Retinal pigment epithelial cell (primary cell): Measurements from ENCODE around the gene MEIS1.
"Not testable (repeated sequence)": the region's sequence is repeated elsewhere in the genome, so short reads cannot be mapped to it uniquely, and the experiment has no call there.

Experiments
- DNase-seq: peaks from one replicate; pipeline ENCODE4 v3.0.0-alpha.2; 2010; ENCODE audit warnings: low read depth
- H3K4me3 ChIP-seq: 2 replicates; pipeline ENCODE4 v1.5.1; 2011; ENCODE audit warnings: mild to moderate bottlenecking, low read length, control low read depth, moderate library complexity
- TF ChIP-seq, protein P1 (sequence below): conservative IDR thresholded peaks from 2 replicates; pipeline ENCODE4 v1.5.1; 2011; ENCODE audit warnings: low read depth, low read length, control low read depth, inconsistent platforms

MEIS1 gene

DNA sequence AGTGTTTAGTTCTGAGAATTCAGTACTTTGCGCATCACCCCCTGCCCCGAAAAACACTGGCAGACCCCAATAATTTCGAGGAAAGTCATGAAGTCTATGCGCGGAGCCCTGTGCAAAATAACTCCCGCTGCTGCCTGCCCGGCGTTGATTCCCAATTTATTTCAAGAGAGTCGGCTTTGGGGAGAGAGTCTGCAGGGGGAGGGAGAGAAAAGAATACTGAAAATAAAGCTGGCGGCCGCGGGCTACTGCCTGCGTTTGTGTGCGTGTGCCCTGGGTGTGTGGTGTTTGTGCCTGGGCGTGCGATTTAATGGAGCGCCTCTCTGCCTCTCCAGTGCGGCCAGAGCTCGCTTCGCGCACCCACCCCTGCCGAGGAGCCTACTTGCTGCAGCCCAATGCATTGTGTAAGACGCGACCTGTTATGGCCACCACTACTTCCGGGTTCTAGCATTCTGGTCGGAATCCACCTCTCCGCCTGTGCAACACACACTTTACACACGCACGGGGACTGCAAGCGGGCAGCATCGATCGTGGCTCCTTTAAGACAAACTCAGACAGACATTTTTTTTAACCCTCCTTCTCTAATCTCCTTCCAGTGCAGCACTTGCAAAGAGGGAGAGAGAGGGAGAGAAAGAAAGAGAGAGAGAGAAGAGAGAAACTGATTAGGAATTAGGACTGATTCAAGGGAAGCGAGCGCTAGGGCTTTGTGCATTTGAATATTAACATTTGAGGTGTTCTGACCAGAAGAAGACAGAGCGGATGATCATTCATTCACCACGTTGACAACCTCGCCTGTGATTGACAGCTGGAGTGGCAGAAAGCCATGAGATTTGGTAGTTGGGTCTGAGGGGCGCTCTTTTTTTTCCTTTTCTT is at the start of gene MEIS1:
Gene MEIS1 (plus strand): TSS at position 447 of the 870 bp plus-strand sequence. CDS start 732 bp downstream, outside the sequence.
- TF ChIP-seq, protein P1, sequence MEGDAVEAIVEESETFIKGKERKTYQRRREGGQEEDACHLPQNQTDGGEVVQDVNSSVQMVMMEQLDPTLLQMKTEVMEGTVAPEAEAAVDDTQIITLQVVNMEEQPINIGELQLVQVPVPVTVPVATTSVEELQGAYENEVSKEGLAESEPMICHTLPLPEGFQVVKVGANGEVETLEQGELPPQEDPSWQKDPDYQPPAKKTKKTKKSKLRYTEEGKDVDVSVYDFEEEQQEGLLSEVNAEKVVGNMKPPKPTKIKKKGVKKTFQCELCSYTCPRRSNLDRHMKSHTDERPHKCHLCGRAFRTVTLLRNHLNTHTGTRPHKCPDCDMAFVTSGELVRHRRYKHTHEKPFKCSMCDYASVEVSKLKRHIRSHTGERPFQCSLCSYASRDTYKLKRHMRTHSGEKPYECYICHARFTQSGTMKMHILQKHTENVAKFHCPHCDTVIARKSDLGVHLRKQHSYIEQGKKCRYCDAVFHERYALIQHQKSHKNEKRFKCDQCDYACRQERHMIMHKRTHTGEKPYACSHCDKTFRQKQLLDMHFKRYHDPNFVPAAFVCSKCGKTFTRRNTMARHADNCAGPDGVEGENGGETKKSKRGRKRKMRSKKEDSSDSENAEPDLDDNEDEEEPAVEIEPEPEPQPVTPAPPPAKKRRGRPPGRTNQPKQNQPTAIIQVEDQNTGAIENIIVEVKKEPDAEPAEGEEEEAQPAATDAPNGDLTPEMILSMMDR, result no peak
- DNase-seq, result peak; percentile 96
- H3K4me3 ChIP-seq, result peak within 1 kb of the TSS; percentile 65

DNA sequence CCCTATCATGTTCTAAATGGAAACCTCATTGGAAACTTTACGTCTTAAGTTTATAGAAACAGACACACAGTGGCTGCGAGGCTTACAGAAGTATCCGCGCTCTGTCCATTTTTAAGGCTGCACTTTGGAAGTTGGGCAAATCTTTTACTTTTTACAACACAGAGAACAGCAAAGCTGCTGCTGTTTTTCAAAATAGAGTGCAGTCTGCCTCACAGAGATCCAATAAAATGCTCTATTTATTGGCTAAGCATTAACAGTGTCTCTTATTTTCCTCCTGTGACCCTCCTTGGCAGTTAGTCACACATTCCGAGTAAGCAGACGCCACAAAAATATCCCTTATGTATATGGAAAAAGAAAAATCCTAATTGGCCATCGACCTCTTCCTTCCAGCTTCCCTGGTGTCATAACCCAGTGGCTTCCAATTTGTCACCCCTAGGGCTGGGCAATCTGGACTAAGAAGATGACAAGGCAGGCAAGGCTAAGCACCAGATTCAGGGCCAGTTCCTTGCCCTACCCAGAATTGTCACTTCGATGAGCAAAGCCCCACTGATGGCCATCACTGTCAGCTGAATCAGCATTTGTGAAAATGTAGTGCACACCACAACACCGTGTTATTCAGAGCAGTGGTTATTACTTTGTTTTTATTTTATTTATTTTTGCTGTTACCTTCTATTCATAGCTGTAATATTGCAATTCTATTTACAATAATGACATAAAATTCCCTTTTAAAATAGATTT is 47.7 kb upstream of the MEIS1 start:
- H3K4me3 ChIP-seq, result no peak overlapping the region
- TF ChIP-seq, protein P1, result no peak
- no peak for DNase-seq

DNA sequence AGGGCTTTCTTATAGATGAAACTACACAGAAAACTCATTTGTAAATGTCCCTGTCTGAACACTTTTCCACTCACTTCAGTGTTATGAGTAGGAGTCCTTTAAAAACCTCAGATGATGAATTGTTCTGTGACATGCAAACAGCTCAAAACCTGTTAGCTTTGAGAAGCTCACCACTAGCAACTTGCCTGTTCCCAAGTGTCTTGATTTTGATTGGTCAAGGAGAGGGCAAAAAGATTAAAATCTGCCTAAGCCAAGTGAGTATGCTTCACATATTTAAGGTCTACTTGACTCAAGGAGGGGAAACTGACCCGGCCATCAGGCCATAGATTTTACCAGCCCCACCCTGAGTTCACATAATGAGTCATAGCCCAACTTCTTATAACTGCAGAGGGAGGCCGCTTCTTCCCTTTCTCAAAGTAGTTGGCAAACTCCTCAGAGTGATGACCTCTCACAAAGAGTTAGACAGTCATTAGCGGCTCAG is 45.2 kb upstream of the MEIS1 start:
- no peak overlapping the region for H3K4me3 ChIP-seq
- no peak for DNase-seq
- TF ChIP-seq, protein P1, result no peak

DNA sequence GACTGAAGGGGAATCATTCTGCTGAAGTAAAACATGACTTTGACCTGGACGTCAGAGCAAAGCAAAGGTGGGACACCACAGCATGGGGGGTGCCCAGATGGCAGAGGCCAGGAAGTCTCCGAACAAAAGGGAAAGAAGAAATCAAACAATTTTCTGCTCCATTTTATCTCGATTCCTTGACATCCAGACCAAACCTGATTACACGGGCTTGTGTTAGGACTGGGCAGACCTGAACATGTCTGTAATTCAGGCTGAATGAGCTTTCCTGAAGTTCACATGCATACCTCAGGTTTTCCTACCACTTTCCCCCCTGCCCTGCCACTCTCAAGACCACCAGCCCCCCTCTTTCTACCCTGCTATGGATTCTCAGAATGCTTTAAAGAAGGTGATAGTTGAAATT is 44.8 kb upstream of the MEIS1 start:
- no peak for DNase-seq
- no peak overlapping the region for H3K4me3 ChIP-seq

DNA sequence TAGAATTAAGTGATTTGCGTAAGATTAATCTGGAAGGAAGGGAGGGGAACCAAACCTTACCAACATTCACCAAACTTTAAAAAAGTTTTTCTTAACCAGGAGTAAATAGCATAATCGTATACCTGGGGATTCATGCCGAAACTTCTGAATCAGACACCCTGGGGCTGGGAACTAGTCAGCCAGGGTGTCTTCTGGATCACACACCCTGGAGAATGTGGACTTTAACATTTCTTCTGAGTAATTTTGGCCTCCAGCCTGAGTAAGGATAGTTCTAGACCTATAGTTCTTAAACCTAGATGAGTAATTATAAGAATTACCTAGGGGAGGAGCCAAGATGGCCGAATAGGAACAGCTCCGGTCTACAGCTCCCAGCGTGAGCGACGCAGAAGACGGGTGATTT is 44.1 kb upstream of the MEIS1 start:
- no peak overlapping the region for H3K4me3 ChIP-seq
- TF ChIP-seq, protein P1, result no peak
- no peak for DNase-seq

More for the DNA sequence above, 44.8 kb upstream of the MEIS1 start:
- TF ChIP-seq, protein P1, result no peak

DNA sequence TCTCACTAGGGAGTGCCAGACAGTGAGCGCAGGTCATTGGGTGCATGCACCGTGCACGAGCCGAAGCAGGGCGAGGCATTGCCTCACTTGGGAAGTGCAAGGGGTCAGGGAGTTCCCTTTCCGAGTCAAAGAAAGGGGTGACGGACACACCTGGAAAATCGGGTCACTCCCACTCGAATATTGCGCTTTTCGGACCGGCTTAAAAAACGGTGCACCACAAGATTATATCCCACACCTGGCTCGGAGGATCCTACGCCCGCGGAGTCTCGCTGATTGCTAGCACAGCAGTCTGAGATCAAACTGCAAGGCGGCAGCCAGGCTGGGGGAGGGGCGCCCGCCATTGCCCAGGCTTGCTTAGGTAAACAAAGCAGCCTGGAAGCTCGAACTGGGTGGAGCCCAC is 43.7 kb upstream of the MEIS1 start:
- H3K4me3 ChIP-seq, DNase-seq: not testable (repeated sequence)

DNA sequence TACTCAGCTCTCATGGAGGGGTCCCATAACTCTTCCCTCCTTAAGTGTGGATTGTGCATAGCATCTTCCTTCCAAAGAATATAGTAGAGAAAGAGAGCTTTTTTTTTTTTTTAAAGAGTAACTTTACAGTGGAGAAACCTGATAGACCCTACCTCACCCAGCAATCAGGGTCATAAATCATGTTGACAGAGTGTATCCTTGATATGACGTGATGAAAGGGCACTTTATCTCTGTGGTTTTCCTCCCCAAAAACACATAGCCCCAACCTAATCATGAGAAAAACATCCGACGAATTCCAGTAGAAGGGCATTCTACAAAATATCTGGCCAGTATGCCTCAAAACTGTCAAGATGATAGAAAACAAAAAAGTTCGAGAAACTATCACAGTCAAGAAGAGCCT is 29.5 kb upstream of the MEIS1 start:
- DNase-seq, result no peak

More for the DNA sequence above, 29.5 kb upstream of the MEIS1 start:
- TF ChIP-seq, protein P1, result no peak
- no peak overlapping the region for H3K4me3 ChIP-seq
